K562 (cell line): ENCODE measurements around the gene MRPL33. TPM values are rescaled to one million over a fixed set of nuclear protein-coding genes. Genes with fewer than 3 reads are reported as not detected.

Experiments
- CC2D1A ChIP-seq: fragments of 450-650 bp; IDR thresholded peaks from 2 replicates; pipeline ENCODE4 v1.6.1; 2017; ENCODE audit warnings: mild to moderate bottlenecking
- CTCF ChIP-seq, 3 experiments: IDR thresholded peaks in 2 of 3; conservative IDR thresholded peaks in 1 of 3; 2 replicates each; pipeline ENCODE4 v1.5.1; 2011 to 2012; ENCODE audit warnings: low read length in 3 of 3, mild to moderate bottlenecking in 3 of 3, control low read depth in 2 of 3, improper control_type of control experiment in 1 of 3, inconsistent platforms in 1 of 3, low read depth in 1 of 3, mixed read lengths in 1 of 3, moderate library complexity in 1 of 3; ENCODE audit not compliant: insufficient read depth in 2 of 3
- HBP1 ChIP-seq: fragments of 450-650 bp; formaldehyde crosslinking; IDR thresholded peaks from 2 replicates; pipeline ENCODE4 v1.4.0; 2022; ENCODE audit warnings: missing genetic modification characterization
- LCOR ChIP-seq: sonication (generic); formaldehyde crosslinking; IDR thresholded peaks from 2 replicates; pipeline ENCODE4 v1.8.0; 2022; ENCODE audit warnings: mild to moderate bottlenecking, missing genetic modification reagents
- MGA ChIP-seq: fragments of 450-650 bp; IDR thresholded peaks from 2 replicates; pipeline ENCODE4 v1.6.1; 2016; ENCODE audit warnings: mild to moderate bottlenecking, moderate library complexity
- PML ChIP-seq: IDR thresholded peaks from 2 replicates; pipeline ENCODE4 v1.6.1; 2012; ENCODE audit warnings: low read length, inconsistent platforms
- RBM39 ChIP-seq: fragments of 200-400 bp; formaldehyde crosslinking; optimal IDR thresholded peaks from 2 replicates; pipeline ENCODE3; 2018; ENCODE audit warnings: low read depth, low read length
- RCOR1 ChIP-seq, 2 experiments: IDR thresholded peaks; 2 replicates each; pipeline ENCODE4 v1.6.1; 2012; ENCODE audit warnings: low read depth in 2 of 2, low read length in 2 of 2, borderline replicate concordance in 1 of 2, improper control_type of control experiment in 1 of 2
- RNF219 ChIP-seq: fragments of 250-450 bp; sonication (Bioruptor Pico); IDR thresholded peaks from 2 replicates; pipeline ENCODE4 v1.5.0; 2022; ENCODE audit warnings: mild to moderate bottlenecking
- ZBTB17 ChIP-seq: fragments of 450-650 bp; formaldehyde crosslinking; IDR thresholded peaks from 2 replicates; pipeline ENCODE4 v1.4.0; 2020; ENCODE audit warnings: mild to moderate bottlenecking
- polyA plus RNA-seq, 8 experiments: library from polyadenylated mRNA; depleted of rRNA in 4 of 8; stranded (reverse) in 5 of 8; unstranded in 3 of 8; fragments of >200 nt; fragmentation: Nextera tagmentation in 2 of 8; fragmentation: Illumina TruSeq in 1 of 8; extraction: Ambion mirVana in 2 of 8; extraction: Trizol in 1 of 8; gene quantifications; 2 replicates each; pipeline versions ENCODE4 v1.2.1 to v1.2.3, GENCODE V29; 2011 to 2014; ENCODE audit warnings: inconsistent platforms in 1 of 8, missing spikeins in 1 of 8
- total RNA-seq, 7 experiments: library from RNA; depleted of rRNA in 6 of 7; stranded (reverse); fragments of >200 nt in 6 of 7; fragmentation: Illumina TruSeq in 2 of 7; extraction: Trizol in 2 of 7; gene quantifications; 2 replicates each; pipeline versions ENCODE4 v1.2.1 to v1.2.3, GENCODE V29; 2011 to 2021; ENCODE audit warnings: low replicate concordance in 1 of 7

The MRPL33 gene
- total and polyA plus RNA-seq, 9 of the 15 experiments (the other 6 are each of a cell fraction or from before 2014, with no cell fraction given) = 68.3 to 338 (median 226) TPM

GRCh38 chr2:27723372-27724144 is 48.0 kb upstream of the MRPL33 start (continued):
- TF ChIP-seq MGA (no peak), CTCF (IDR thresholded peaks at IDR 0.05 in 2 of 3, conservative IDR thresholded peaks at IDR 0.05 in 1 of 3; ENCODE audit: insufficient read depth in 2 of 3, low read depth in 1 of 3, low read length in 3 of 3) (peak; percentile 71 to 82 (median 80)), RBM39 (no peak), RNF219 (CRISPR knock-in tag) (no peak), HBP1 (CRISPR knock-in tag) (no peak), PML (no peak), LCOR (no peak), ZBTB17 (CRISPR knock-in tag) (no peak), RCOR1 (IDR thresholded peaks at IDR 0.05; ENCODE audit: borderline replicate concordance in 1 of 2, low read depth in 2 of 2, low read length in 2 of 2) (peak in 1 of 2 experiments; percentile 38; a peak in 1 of 4 replicates), CC2D1A (no peak)
